ENCODE measurements around the gene TAS2R50.

- TF ChIP-seq, protein P1, sequence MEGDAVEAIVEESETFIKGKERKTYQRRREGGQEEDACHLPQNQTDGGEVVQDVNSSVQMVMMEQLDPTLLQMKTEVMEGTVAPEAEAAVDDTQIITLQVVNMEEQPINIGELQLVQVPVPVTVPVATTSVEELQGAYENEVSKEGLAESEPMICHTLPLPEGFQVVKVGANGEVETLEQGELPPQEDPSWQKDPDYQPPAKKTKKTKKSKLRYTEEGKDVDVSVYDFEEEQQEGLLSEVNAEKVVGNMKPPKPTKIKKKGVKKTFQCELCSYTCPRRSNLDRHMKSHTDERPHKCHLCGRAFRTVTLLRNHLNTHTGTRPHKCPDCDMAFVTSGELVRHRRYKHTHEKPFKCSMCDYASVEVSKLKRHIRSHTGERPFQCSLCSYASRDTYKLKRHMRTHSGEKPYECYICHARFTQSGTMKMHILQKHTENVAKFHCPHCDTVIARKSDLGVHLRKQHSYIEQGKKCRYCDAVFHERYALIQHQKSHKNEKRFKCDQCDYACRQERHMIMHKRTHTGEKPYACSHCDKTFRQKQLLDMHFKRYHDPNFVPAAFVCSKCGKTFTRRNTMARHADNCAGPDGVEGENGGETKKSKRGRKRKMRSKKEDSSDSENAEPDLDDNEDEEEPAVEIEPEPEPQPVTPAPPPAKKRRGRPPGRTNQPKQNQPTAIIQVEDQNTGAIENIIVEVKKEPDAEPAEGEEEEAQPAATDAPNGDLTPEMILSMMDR (IDR thresholded peaks at IDR 0.05): no peak
- TF ChIP-seq POLR2A (IDR thresholded peaks at IDR 0.05): no peak
These were observed 21.2 kb downstream of the TAS2R50 start for GRCh38 chr12:10965476-10965875.
